ENCODE measurements around the gene ARHGEF3.

GRCh38 chr3:56822501-56822900 is 20.8 kb upstream of the ARHGEF3 start:
- TF ChIP-seq REST (IDR thresholded peaks at IDR 0.05; ENCODE audit: insufficient replicate concordance, low read depth) (no peak), GABPA (IDR thresholded peaks at IDR 0.05; ENCODE audit: low read depth) (no peak)
- TF ChIP-seq, protein P1, sequence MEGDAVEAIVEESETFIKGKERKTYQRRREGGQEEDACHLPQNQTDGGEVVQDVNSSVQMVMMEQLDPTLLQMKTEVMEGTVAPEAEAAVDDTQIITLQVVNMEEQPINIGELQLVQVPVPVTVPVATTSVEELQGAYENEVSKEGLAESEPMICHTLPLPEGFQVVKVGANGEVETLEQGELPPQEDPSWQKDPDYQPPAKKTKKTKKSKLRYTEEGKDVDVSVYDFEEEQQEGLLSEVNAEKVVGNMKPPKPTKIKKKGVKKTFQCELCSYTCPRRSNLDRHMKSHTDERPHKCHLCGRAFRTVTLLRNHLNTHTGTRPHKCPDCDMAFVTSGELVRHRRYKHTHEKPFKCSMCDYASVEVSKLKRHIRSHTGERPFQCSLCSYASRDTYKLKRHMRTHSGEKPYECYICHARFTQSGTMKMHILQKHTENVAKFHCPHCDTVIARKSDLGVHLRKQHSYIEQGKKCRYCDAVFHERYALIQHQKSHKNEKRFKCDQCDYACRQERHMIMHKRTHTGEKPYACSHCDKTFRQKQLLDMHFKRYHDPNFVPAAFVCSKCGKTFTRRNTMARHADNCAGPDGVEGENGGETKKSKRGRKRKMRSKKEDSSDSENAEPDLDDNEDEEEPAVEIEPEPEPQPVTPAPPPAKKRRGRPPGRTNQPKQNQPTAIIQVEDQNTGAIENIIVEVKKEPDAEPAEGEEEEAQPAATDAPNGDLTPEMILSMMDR (IDR thresholded peaks at IDR 0.05; ENCODE audit: insufficient read depth, low read length) = no peak
